Vagina (tissue), 2 donors: Measurements from ENCODE around the gene ZMYND8.

Experiments used
- CTCF ChIP-seq, 3 experiments: fragments of 450-650 bp in 2 of 3; fragments of 200-600 bp in 1 of 3; sonication (generic) in 1 of 3; IDR thresholded peaks; one replicate each; pipeline ENCODE4 v1.5.1; 2017 to 2019; ENCODE audit warnings: antibody characterized with exemption in 3 of 3, mild to moderate bottlenecking in 2 of 3, moderate library complexity in 2 of 3
- POLR2A ChIP-seq, 2 donors: fragments of 450-650 bp; IDR thresholded peaks; one replicate each; pipeline ENCODE4 v1.6.1; 2017; ENCODE audit warnings: antibody characterized with exemption in 2 of 2, mild to moderate bottlenecking in 2 of 2, moderate library complexity in 2 of 2
- POLR2AphosphoS5 ChIP-seq, 2 donors: sonication (generic); formaldehyde crosslinking; IDR thresholded peaks; one replicate each; pipeline ENCODE4 v1.9.0; 2017; ENCODE audit warnings: antibody characterized with exemption in 2 of 2, mild to moderate bottlenecking in 2 of 2, low read depth in 1 of 2; ENCODE audit not compliant: insufficient read depth in 1 of 2

- TF ChIP-seq POLR2A (IDR thresholded peaks at IDR 0.05) (no peak), CTCF (IDR thresholded peaks at IDR 0.05) (no peak), POLR2AphosphoS5 (IDR thresholded peaks at IDR 0.05; ENCODE audit: insufficient read depth in 1 of 2, low read depth in 1 of 2) (no peak)
Observed at GRCh38 chr20:47250360-47250759, 106.1 kb downstream of the ZMYND8 start.
